Testis (tissue), 3 donors: ENCODE measurements around the gene VEZF1. TPM values are rescaled to one million over a fixed set of nuclear protein-coding genes. Genes with fewer than 3 reads are reported as not detected.

Experiments used
- DNase-seq: peaks from one replicate; pipeline ENCODE4 v3.0.0-alpha.2; 2019
- H3K27ac ChIP-seq, 2 donors: fragments of 200-600 bp; sonication (generic); one replicate each; pipeline ENCODE4 v1.5.1; 2019
- H3K27me3 ChIP-seq: fragments of 200-600 bp; sonication (generic); one replicate; pipeline ENCODE4 v1.5.1; 2019
- H3K36me3 ChIP-seq: fragments of 200-600 bp; sonication (generic); one replicate; pipeline ENCODE4 v1.5.1; 2017; ENCODE audit warnings: low read depth; ENCODE audit errors: missing control alignments
- H3K4me1 ChIP-seq: fragments of 200-600 bp; sonication (generic); one replicate; pipeline ENCODE4 v1.5.1; 2019
- H3K4me3 ChIP-seq, 2 donors: fragments of 200-600 bp; sonication (generic); one replicate each; pipeline ENCODE4 v1.5.1; 2017 to 2019
- H3K9me3 ChIP-seq: fragments of 200-600 bp; sonication (generic); one replicate; pipeline ENCODE4 v1.5.1; 2017
- POLR2A ChIP-seq: fragments of 450-650 bp; IDR thresholded peaks from one replicate; pipeline ENCODE4 v1.6.1; 2017; ENCODE audit warnings: antibody characterized with exemption, mild to moderate bottlenecking, moderate library complexity
- WGBS, 2 donors: methylation state at CpG; one replicate each; pipeline ENCODE4 v1.1.5; 2018; 5-methylcytosine and 5-hydroxymethylcytosine counted together
- intact Hi-C: fragments of 100-400 bp; cut with DNase I; formaldehyde crosslinking; loops from one replicate; pipeline ENCODE4 v1.15.1; 2023; ENCODE audit warnings: low total_unique reads
- polyA plus RNA-seq: library from polyadenylated mRNA; stranded (reverse); fragments of 350-450 nt; fragmentation: Illumina TruSeq; extraction: RNeasy Lipid Tissue Mini Kit (QIAGEN cat#74804); gene quantifications from one replicate; pipeline ENCODE4 v1.2.3, GENCODE V29; 2014; ENCODE audit warnings: low read depth, low replicate concordance; ENCODE audit not compliant: insufficient read depth
- total RNA-seq, 2 donors: library from RNA; depleted of rRNA; stranded (reverse); fragments of >200 nt; gene quantifications; one replicate each; pipeline ENCODE4 v1.2.3, GENCODE V29; 2016
- TF ChIP-seq, protein P1 (sequence below), 3 experiments: fragments of 450-650 bp in 2 of 3; fragments of 200-600 bp in 1 of 3; sonication (generic) in 1 of 3; IDR thresholded peaks; one replicate each; pipeline ENCODE4 v1.5.1; 2016 to 2019; ENCODE audit warnings: antibody characterized with exemption in 3 of 3, mild to moderate bottlenecking in 2 of 3, moderate library complexity in 1 of 3

VEZF1 gene
- total and polyA plus RNA-seq, 3 donors from 2014 or later, result 54.8 to 58.6 (median 58.6) TPM

- TF ChIP-seq, protein P1, sequence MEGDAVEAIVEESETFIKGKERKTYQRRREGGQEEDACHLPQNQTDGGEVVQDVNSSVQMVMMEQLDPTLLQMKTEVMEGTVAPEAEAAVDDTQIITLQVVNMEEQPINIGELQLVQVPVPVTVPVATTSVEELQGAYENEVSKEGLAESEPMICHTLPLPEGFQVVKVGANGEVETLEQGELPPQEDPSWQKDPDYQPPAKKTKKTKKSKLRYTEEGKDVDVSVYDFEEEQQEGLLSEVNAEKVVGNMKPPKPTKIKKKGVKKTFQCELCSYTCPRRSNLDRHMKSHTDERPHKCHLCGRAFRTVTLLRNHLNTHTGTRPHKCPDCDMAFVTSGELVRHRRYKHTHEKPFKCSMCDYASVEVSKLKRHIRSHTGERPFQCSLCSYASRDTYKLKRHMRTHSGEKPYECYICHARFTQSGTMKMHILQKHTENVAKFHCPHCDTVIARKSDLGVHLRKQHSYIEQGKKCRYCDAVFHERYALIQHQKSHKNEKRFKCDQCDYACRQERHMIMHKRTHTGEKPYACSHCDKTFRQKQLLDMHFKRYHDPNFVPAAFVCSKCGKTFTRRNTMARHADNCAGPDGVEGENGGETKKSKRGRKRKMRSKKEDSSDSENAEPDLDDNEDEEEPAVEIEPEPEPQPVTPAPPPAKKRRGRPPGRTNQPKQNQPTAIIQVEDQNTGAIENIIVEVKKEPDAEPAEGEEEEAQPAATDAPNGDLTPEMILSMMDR (IDR thresholded peaks at IDR 0.05), result no peak
- TF ChIP-seq POLR2A, result no peak
- H3K4me3 ChIP-seq, result no peak overlapping the region
- no peak for DNase-seq
- intact Hi-C loops, result no loop called here
- H3K4me1 ChIP-seq, result no peaks in the 10 kb centered on the region
- H3K9me3 ChIP-seq, result no peaks in the 10 kb centered on the region
- H3K27ac ChIP-seq, result no peak overlapping the region
- no peaks in the 10 kb centered on the region for H3K27me3 ChIP-seq
- 56 to 63% methylated on average over 1 of the region's 1 CpG for WGBS, 2 donors
- H3K36me3 ChIP-seq, result no peaks in the 10 kb centered on the region
Observed at GRCh38 chr17:57968456-57968855, 19.6 kb downstream of the VEZF1 start.

GRCh38 chr17:57966875-57967274 lies 21.2 kb downstream of the VEZF1 start:
- no peak for DNase-seq
- H3K4me3 ChIP-seq, result no peak overlapping the region

DNA sequence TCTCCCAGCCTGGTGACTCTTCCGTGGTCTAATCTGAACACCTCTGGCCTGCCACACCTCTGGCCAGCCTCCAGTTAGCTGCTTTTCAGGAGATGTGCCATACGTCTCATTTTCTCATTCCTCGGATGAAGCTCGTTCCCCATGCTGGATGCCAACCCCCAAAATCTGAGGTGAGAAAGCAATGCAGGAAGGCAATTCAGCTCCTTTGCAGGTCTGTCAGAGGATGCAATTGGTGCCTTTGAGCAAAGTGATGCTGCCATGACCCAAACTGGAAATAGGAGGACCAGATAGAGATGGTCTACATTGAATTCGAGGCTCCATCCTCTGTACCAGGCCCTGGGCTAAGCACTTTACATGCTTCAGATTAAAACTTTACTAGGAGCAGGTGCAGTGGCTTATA lies 21.8 kb downstream of the VEZF1 start:
- H3K36me3 ChIP-seq, result no peaks in the 10 kb centered on the region
- no peaks in the 10 kb centered on the region for H3K27me3 ChIP-seq
- H3K4me1 ChIP-seq, result no peaks in the 10 kb centered on the region
- TF ChIP-seq, protein P1 (IDR thresholded peaks at IDR 0.05), result no peak
- no peak for TF ChIP-seq POLR2A
- DNase-seq, result no peak
- H3K4me3 ChIP-seq, result no peak overlapping the region
- intact Hi-C loops, result no loop called here
- no peak overlapping the region for H3K27ac ChIP-seq
- H3K9me3 ChIP-seq, result no peaks in the 10 kb centered on the region
- WGBS, 2 donors, result 83 to 87% methylated on average over 5 of the region's 5 CpGs

More at GRCh38 chr17:57966875-57967274, 21.2 kb downstream of the VEZF1 start:
- TF ChIP-seq, protein P1 (IDR thresholded peaks at IDR 0.05), result no peak
- TF ChIP-seq POLR2A, result no peak
- no peaks in the 10 kb centered on the region for H3K27me3 ChIP-seq
- WGBS, 2 donors, result 90 to 93% methylated on average over 5 of the region's 5 CpGs
- H3K4me1 ChIP-seq, result no peaks in the 10 kb centered on the region
- H3K27ac ChIP-seq, result no peak overlapping the region
- intact Hi-C loops, result no loop called here
- H3K36me3 ChIP-seq, result no peaks in the 10 kb centered on the region
- no peaks in the 10 kb centered on the region for H3K9me3 ChIP-seq

- 64 to 67% methylated on average over 19 to 26 of the region's 26 CpGs for WGBS, 2 donors
- no peaks in the 10 kb centered on the region for H3K36me3 ChIP-seq
- no peaks in the 10 kb centered on the region for H3K9me3 ChIP-seq
- no peak overlapping the region for H3K27ac ChIP-seq
- H3K4me3 ChIP-seq, result no peak overlapping the region
- H3K27me3 ChIP-seq, result no peaks in the 10 kb centered on the region
- intact Hi-C loops, result no loop called here
- TF ChIP-seq, protein P1 (IDR thresholded peaks at IDR 0.05), result no peak
- no peak for TF ChIP-seq POLR2A
- no peak for DNase-seq
- no peaks in the 10 kb centered on the region for H3K4me1 ChIP-seq
Observed at GRCh38 chr17:57965521-57966160, 22.4 kb downstream of the VEZF1 start.

- WGBS, 2 donors, result 92 to 95% methylated on average over 6 of the region's 6 CpGs
- intact Hi-C loops, result no loop called here
- no peak for DNase-seq
- H3K27ac ChIP-seq, result no peak overlapping the region
- no peak overlapping the region for H3K4me3 ChIP-seq
- H3K9me3 ChIP-seq, result no peaks in the 10 kb centered on the region
- TF ChIP-seq, protein P1 (IDR thresholded peaks at IDR 0.05), result no peak
- TF ChIP-seq POLR2A, result no peak
- no peaks in the 10 kb centered on the region for H3K4me1 ChIP-seq
- no peaks in the 10 kb centered on the region for H3K27me3 ChIP-seq
- H3K36me3 ChIP-seq, result no peaks in the 10 kb centered on the region
Observed at GRCh38 chr17:57963149-57963511, 24.9 kb downstream of the VEZF1 start.
